H9 (cell line): ENCODE results near the gene ADAMTS2. TPM values are rescaled to one million over a fixed set of nuclear protein-coding genes. Genes with fewer than 3 reads are reported as not detected.

Experiments used
- DNase-seq: peaks from one replicate; pipeline ENCODE4 v3.0.0-alpha.2; 2017
- H2AFZ ChIP-seq: one replicate; pipeline ENCODE4 v1.6.1; 2013; ENCODE audit warnings: mild to moderate bottlenecking, low read length, control low read depth, moderate library complexity
- H2AK5ac ChIP-seq: 2 replicates; pipeline ENCODE4 v1.6.1; 2013; ENCODE audit warnings: low read length, control low read depth, mixed read lengths; ENCODE audit not compliant: insufficient read length
- H2BK120ac ChIP-seq: one replicate; pipeline ENCODE4 v1.6.1; 2013; ENCODE audit warnings: low read depth, mild to moderate bottlenecking, low read length, control low read depth, inconsistent platforms; ENCODE audit not compliant: poor library complexity, severe bottlenecking
- H2BK12ac ChIP-seq: 2 replicates; pipeline ENCODE4 v1.6.1; 2013; ENCODE audit warnings: low read length, control low read depth, mixed read lengths, low read depth; ENCODE audit not compliant: insufficient read length
- H2BK15ac ChIP-seq: 2 replicates; pipeline ENCODE4 v1.6.1; 2013; ENCODE audit warnings: low read depth, low read length, control low read depth
- H2BK20ac ChIP-seq: one replicate; pipeline ENCODE4 v1.6.1; 2013; ENCODE audit warnings: low read depth, mild to moderate bottlenecking, low read length, control low read depth, inconsistent platforms; ENCODE audit not compliant: poor library complexity, severe bottlenecking
- H2BK5ac ChIP-seq: 2 replicates; pipeline ENCODE4 v1.6.1; 2013; ENCODE audit warnings: low read length, control low read depth, mixed read lengths; ENCODE audit not compliant: insufficient read length
- H3K14ac ChIP-seq: 2 replicates; pipeline ENCODE4 v1.6.1; 2013; ENCODE audit warnings: low read length, control low read depth; ENCODE audit not compliant: insufficient read depth
- H3K18ac ChIP-seq: 2 replicates; pipeline ENCODE4 v1.6.1; 2013; ENCODE audit warnings: low read depth, mild to moderate bottlenecking, mixed read lengths, low read length, control low read depth; ENCODE audit not compliant: insufficient read length
- H3K23ac ChIP-seq: 2 replicates; pipeline ENCODE4 v1.6.1; 2013; ENCODE audit warnings: low read length, control low read depth, mixed read lengths, low read depth; ENCODE audit not compliant: insufficient read length
- H3K23me2 ChIP-seq: 2 replicates; pipeline ENCODE4 v1.6.1; 2013; ENCODE audit warnings: low read depth, mild to moderate bottlenecking, mixed read lengths, low read length, control low read depth; ENCODE audit not compliant: insufficient read length, poor library complexity, severe bottlenecking
- H3K27ac ChIP-seq: 2 replicates; pipeline ENCODE4 v1.5.1; 2013; ENCODE audit warnings: low read length, control low read depth, mixed read lengths, low read depth; ENCODE audit not compliant: insufficient read length
- H3K27me3 ChIP-seq: 2 replicates; pipeline ENCODE4 v1.6.1; 2013; ENCODE audit warnings: low read length, control low read depth, inconsistent platforms; ENCODE audit not compliant: insufficient read depth
- H3K4ac ChIP-seq: 2 replicates; pipeline ENCODE4 v1.6.1; 2013; ENCODE audit warnings: low read depth, mild to moderate bottlenecking, control low read depth, inconsistent platforms, low read length, moderate library complexity
- H3K4me1 ChIP-seq: 2 replicates; pipeline ENCODE4 v1.6.1; 2013; ENCODE audit warnings: low read length, control low read depth, inconsistent platforms; ENCODE audit not compliant: insufficient read depth
- H3K4me2 ChIP-seq: 2 replicates; pipeline ENCODE4 v1.6.1; 2013; ENCODE audit warnings: low read length, control low read depth, mixed read lengths; ENCODE audit not compliant: insufficient read length, insufficient read depth
- H3K56ac ChIP-seq: 2 replicates; pipeline ENCODE4 v1.6.1; 2013; ENCODE audit warnings: low read depth, mild to moderate bottlenecking, mixed read lengths, low read length, control low read depth; ENCODE audit not compliant: insufficient read length
- H3K79me1 ChIP-seq: 2 replicates; pipeline ENCODE4 v1.6.1; 2013; ENCODE audit warnings: low read depth, mild to moderate bottlenecking, moderate library complexity, low read length, control low read depth, inconsistent platforms; ENCODE audit not compliant: insufficient read depth, poor library complexity, severe bottlenecking
- H3K79me2 ChIP-seq: 2 replicates; pipeline ENCODE4 v1.6.1; 2013; ENCODE audit warnings: low read length, control low read depth, inconsistent platforms; ENCODE audit not compliant: insufficient read depth
- H3K9ac ChIP-seq: 2 replicates; pipeline ENCODE4 v1.6.1; 2013; ENCODE audit warnings: low read length, control low read depth, mixed read lengths; ENCODE audit not compliant: insufficient read length; ENCODE audit errors: extremely low read depth
- H3K9me3 ChIP-seq: one replicate; pipeline ENCODE4 v1.6.1; 2013; ENCODE audit warnings: low read depth, low read length, inconsistent platforms; ENCODE audit not compliant: control insufficient read depth
- H3T11ph ChIP-seq: one replicate; pipeline ENCODE4 v1.6.1; 2013; ENCODE audit warnings: mild to moderate bottlenecking, low read length, control low read depth, inconsistent platforms
- H4K20me1 ChIP-seq: one replicate; pipeline ENCODE4 v1.6.1; 2013; ENCODE audit not compliant: control insufficient read depth, insufficient read length, insufficient read depth
- H4K5ac ChIP-seq: 2 replicates; pipeline ENCODE4 v1.6.1; 2013; ENCODE audit warnings: low read depth, mild to moderate bottlenecking, mixed read lengths, low read length, control low read depth; ENCODE audit not compliant: insufficient read length
- H4K8ac ChIP-seq: replicated peaks from 2 replicates; pipeline ENCODE4 v1.6.1; 2013; ENCODE audit warnings: low read length, control low read depth, mixed read lengths, low read depth; ENCODE audit not compliant: insufficient read length
- H4K91ac ChIP-seq: 2 replicates; pipeline ENCODE4 v1.6.1; 2013; ENCODE audit warnings: low read depth, mild to moderate bottlenecking, moderate library complexity, mixed read lengths, low read length, control low read depth; ENCODE audit not compliant: insufficient read length
- H3K27ac Mint-ChIP-seq, 3 experiments: 2 replicates in 2 of 3; 3 replicates in 1 of 3; pipeline ENCODE4 v1.8.0; 2020 to 2021; ENCODE audit warnings: mixed read lengths in 3 of 3, mild to moderate bottlenecking in 1 of 3, moderate library complexity in 1 of 3
- H3K27me3 Mint-ChIP-seq: 2 replicates; pipeline ENCODE4 v1.8.0; 2021; ENCODE audit warnings: low read depth, mild to moderate bottlenecking, moderate library complexity, mixed read lengths
- H3K36me3 Mint-ChIP-seq, 3 experiments: 2 replicates in 2 of 3; 3 replicates in 1 of 3; pipeline ENCODE4 v1.8.0; 2020 to 2021; ENCODE audit warnings: low read depth in 3 of 3, mixed read lengths in 3 of 3; ENCODE audit not compliant: insufficient read depth in 1 of 3
- H3K4me1 Mint-ChIP-seq, 2 experiments: 2 replicates each; pipeline ENCODE4 v1.8.0; 2020; ENCODE audit warnings: mixed read lengths in 2 of 2
- H3K4me3 Mint-ChIP-seq, 2 experiments: 2 replicates in 1 of 2; 3 replicates in 1 of 2; pipeline ENCODE4 v1.8.0; 2020 to 2021; ENCODE audit warnings: mild to moderate bottlenecking in 2 of 2, mixed read lengths in 2 of 2, moderate library complexity in 1 of 2
- H3K9me3 Mint-ChIP-seq, 2 experiments: 2 replicates in 1 of 2; 3 replicates in 1 of 2; pipeline ENCODE4 v1.8.0; 2020; ENCODE audit warnings: mild to moderate bottlenecking in 2 of 2, mixed read lengths in 2 of 2, moderate library complexity in 1 of 2
- WGBS: extraction: QIAGEN DNeasy Blood & Tissue Kit; methylation state at CpG from one replicate; pipeline ENCODE4 v1.1.7; 2013; ENCODE audit warnings: missing lambda C conversion rate, low lambda C conversion rate, mixed read lengths; ENCODE audit not compliant: insufficient read length; ENCODE audit errors: extremely low coverage; 5-methylcytosine and 5-hydroxymethylcytosine counted together
- total RNA-seq: library from RNA; stranded (reverse); gene quantifications from 2 replicates; pipeline ENCODE4 v1.2.1, GENCODE V29; 2021
- TF ChIP-seq, protein P1 (sequence below): fragments of 200-600 bp; sonication (generic); conservative IDR thresholded peaks from 3 replicates; pipeline ENCODE4 v1.8.0; 2021; ENCODE audit warnings: antibody characterized with exemption, mild to moderate bottlenecking

ADAMTS2 gene
- total RNA-seq, 1 experiment from 2014 or later: 5.4 TPM

DNA sequence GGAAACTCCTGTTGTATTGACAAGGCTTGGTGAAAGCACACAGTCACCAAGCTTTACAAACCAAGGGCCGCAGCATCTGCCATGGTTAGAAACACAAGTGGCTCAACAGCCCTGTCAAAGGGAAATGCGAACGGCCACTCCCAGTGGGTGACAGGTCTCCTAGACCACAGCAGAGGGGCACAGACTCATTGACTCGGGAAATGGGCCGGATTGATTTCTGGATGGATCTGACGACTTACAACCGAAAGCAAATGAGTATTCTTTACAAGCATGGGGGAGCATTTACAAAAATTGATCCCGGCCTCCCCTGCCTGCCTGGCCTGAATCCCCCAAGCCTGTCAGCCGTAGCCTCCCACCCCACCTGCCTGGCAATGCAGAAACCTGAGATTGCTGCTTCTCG lies 48.2 kb downstream of the ADAMTS2 start:
- no peaks in the 10 kb centered on the region for H3K4me1 ChIP-seq
- H3K9ac ChIP-seq: no peak overlapping the region
- H2AK5ac ChIP-seq: no peak overlapping the region
- H3K18ac ChIP-seq: no peak overlapping the region
- H2BK5ac ChIP-seq: no peak overlapping the region
- no peak overlapping the region for H3K56ac ChIP-seq
- H3K23me2 ChIP-seq: no peaks in the 10 kb centered on the region
- H4K91ac ChIP-seq: no peak overlapping the region
- no peak overlapping the region for H4K8ac ChIP-seq
- H3K9me3 ChIP-seq: no peaks in the 10 kb centered on the region
- H2AFZ ChIP-seq: no peak overlapping the region
- Mint-ChIP-seq H3K4me3 (no peak overlapping the region), H3K27me3 (peaks cover 2% of the 10 kb centered on the region; the same call in 1 of the 2 replicates), H3K27ac (no peak overlapping the region), H3K4me1 (0 out of 4 replicates have a peak, but pooled peaks cover 0 to 3% of the 10 kb centered on the region in 2 experiments), H3K36me3 (0 out of 7 replicates have a peak, but pooled peaks cover 0 to 8% (median 2%) of the 10 kb centered on the region in 3 experiments), H3K9me3 (peaks cover 14 to 15% of the 10 kb centered on the region in 2 experiments; a peak in 4 of 5 replicates)
- no peak overlapping the region for H2BK120ac ChIP-seq
- H3K79me2 ChIP-seq: no peaks in the 10 kb centered on the region
- H2BK15ac ChIP-seq: no peak overlapping the region
- no CpG with 5 or more reads among the region's 10 CpGs for WGBS
- no peak overlapping the region for H4K5ac ChIP-seq
- no peak overlapping the region for H2BK20ac ChIP-seq
- no peaks in the 10 kb centered on the region for H3K79me1 ChIP-seq
- H3K27me3 ChIP-seq: no peaks in the 10 kb centered on the region
- H3K27ac ChIP-seq: no peak overlapping the region
- H3T11ph ChIP-seq: no peak overlapping the region
- H3K23ac ChIP-seq: no peak overlapping the region
- H3K4ac ChIP-seq: no peak overlapping the region
- H3K14ac ChIP-seq: no peak overlapping the region
- TF ChIP-seq, protein P1, sequence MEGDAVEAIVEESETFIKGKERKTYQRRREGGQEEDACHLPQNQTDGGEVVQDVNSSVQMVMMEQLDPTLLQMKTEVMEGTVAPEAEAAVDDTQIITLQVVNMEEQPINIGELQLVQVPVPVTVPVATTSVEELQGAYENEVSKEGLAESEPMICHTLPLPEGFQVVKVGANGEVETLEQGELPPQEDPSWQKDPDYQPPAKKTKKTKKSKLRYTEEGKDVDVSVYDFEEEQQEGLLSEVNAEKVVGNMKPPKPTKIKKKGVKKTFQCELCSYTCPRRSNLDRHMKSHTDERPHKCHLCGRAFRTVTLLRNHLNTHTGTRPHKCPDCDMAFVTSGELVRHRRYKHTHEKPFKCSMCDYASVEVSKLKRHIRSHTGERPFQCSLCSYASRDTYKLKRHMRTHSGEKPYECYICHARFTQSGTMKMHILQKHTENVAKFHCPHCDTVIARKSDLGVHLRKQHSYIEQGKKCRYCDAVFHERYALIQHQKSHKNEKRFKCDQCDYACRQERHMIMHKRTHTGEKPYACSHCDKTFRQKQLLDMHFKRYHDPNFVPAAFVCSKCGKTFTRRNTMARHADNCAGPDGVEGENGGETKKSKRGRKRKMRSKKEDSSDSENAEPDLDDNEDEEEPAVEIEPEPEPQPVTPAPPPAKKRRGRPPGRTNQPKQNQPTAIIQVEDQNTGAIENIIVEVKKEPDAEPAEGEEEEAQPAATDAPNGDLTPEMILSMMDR: no peak
- DNase-seq: no peak
- H3K4me2 ChIP-seq: no peak overlapping the region
- H2BK12ac ChIP-seq: no peak overlapping the region
- H4K20me1 ChIP-seq: no peaks in the 10 kb centered on the region
